Kidney epithelial cell (primary cell): ENCODE results near the gene TMEM158. TPM values are rescaled to one million over a fixed set of nuclear protein-coding genes. Genes with fewer than 3 reads are reported as not detected.

Experiments
- DNase-seq: peaks from one replicate; pipeline ENCODE4 v3.0.0-alpha.2; 2010; ENCODE audit warnings: low read depth
- H3K27me3 ChIP-seq: 2 replicates; pipeline ENCODE4 v1.6.0; 2011; ENCODE audit warnings: low read length; ENCODE audit not compliant: control insufficient read depth, insufficient read depth
- H3K36me3 ChIP-seq: 2 replicates; pipeline ENCODE4 v1.5.1; 2011; ENCODE audit warnings: low read length; ENCODE audit not compliant: control insufficient read depth, insufficient read depth
- H3K4me3 ChIP-seq: 2 replicates; pipeline ENCODE4 v1.5.1; 2011; ENCODE audit warnings: low read depth, mild to moderate bottlenecking, control low read depth, low read length
- total RNA-seq: library from RNA; depleted of rRNA; stranded (reverse); fragments of >200 nt; gene quantifications from 2 replicates; pipeline ENCODE4 v1.2.3, GENCODE V29; 2015
- TF ChIP-seq, protein P1 (sequence below): IDR thresholded peaks from 2 replicates; pipeline ENCODE4 v1.5.1; 2011; ENCODE audit warnings: mild to moderate bottlenecking, moderate library complexity, low read length, control low read depth, inconsistent platforms; ENCODE audit not compliant: insufficient read depth, poor library complexity, severe bottlenecking

Gene TMEM158
- total RNA-seq, 1 donor from 2014 or later, result 5.8 TPM

DNA sequence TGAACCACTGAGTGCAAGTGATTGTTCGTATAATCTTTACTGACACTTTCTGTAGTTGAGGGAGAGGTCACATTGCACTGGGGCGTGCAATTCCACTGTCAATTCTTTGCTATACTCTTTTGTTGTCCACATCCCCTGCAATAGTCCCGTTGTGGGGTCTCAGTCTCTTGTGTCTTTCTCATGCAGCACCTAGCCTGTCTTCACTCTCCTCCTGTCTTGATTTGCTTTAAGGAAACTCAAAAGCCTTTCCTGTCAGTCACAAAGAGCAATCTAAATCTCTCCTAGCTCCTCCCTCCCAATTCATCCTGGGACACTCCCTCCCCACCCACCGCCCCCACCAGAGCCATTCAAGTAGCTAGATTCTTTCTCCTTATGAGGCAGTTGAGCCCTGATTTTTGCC, 13.2 kb upstream of the TMEM158 start:
- H3K4me3 ChIP-seq, result no peak overlapping the region
- TF ChIP-seq, protein P1, sequence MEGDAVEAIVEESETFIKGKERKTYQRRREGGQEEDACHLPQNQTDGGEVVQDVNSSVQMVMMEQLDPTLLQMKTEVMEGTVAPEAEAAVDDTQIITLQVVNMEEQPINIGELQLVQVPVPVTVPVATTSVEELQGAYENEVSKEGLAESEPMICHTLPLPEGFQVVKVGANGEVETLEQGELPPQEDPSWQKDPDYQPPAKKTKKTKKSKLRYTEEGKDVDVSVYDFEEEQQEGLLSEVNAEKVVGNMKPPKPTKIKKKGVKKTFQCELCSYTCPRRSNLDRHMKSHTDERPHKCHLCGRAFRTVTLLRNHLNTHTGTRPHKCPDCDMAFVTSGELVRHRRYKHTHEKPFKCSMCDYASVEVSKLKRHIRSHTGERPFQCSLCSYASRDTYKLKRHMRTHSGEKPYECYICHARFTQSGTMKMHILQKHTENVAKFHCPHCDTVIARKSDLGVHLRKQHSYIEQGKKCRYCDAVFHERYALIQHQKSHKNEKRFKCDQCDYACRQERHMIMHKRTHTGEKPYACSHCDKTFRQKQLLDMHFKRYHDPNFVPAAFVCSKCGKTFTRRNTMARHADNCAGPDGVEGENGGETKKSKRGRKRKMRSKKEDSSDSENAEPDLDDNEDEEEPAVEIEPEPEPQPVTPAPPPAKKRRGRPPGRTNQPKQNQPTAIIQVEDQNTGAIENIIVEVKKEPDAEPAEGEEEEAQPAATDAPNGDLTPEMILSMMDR, result no peak
- no peak for DNase-seq
- no peaks in the 10 kb centered on the region for H3K27me3 ChIP-seq
- no peaks in the 10 kb centered on the region for H3K36me3 ChIP-seq

DNA sequence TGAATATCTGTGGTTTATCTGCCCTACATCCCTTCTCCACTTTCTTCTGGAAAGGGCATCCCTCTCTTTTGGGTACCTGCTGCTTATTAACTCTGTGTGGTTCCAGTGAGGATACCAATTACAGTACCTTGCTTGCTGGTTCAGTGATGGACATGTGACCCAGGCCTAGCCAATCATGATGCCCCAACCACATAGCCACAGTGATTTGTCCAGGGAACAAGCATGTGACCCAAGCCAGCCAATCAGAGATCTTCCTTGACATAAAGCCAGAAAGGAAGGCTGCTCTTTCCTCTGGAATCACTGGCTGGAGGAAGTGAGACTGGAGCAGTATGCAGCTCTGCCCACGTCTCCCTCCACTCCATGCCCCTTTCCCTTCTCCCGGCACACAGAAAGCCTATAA, 10.9 kb upstream of the TMEM158 start:
- Histone ChIP-seq H3K36me3 (no peaks in the 10 kb centered on the region), H3K4me3 (no peak overlapping the region), H3K27me3 (no peaks in the 10 kb centered on the region)
- TF ChIP-seq, protein P1, result no peak
- no peak for DNase-seq

DNA sequence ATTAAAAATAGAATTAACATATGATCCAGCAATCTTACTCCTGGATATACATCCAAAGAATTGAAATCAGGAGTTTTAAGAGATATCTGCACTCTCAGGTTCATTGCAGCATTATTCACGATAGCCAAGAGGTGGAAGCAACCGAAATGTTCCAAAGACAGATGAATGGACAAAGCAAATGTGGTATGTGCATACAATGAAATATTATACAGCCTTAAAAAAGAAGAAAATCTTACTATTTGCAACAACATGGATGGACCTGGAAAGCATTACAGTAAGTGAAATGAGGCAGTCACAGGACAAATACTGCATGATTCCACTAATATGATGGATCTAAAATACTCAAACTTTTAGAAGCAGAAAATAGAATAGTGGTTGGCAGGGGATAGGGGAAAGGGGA, 9.3 kb upstream of the TMEM158 start:
- DNase-seq, result no peak
- Histone ChIP-seq H3K4me3 (no peak overlapping the region), H3K27me3 (peaks cover 3% of the 10 kb centered on the region), H3K36me3 (no peaks in the 10 kb centered on the region)
- TF ChIP-seq, protein P1, result no peak

DNA sequence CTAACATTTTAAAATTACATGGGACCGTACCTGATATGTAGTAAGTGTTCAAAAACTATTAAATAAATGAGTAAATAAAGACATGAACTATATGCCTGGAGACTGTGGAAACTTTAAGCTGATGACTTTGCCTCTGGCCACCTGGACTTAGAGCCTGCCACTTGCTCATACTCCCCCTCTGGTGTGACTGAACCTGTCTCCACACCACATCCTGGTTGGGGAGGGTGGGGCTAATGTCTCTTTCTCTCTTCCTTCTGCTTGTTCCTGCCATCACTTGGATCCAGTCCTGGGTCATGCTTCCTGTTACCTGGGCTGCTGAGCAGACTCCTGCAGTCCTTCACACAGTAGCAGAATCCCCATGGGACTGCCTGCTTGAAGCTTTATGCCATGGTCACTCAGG, 8.2 kb upstream of the TMEM158 start:
- TF ChIP-seq, protein P1, result no peak
- Histone ChIP-seq H3K36me3 (no peaks in the 10 kb centered on the region), H3K27me3 (peaks cover 3% of the 10 kb centered on the region), H3K4me3 (no peak overlapping the region)
- no peak for DNase-seq

DNA sequence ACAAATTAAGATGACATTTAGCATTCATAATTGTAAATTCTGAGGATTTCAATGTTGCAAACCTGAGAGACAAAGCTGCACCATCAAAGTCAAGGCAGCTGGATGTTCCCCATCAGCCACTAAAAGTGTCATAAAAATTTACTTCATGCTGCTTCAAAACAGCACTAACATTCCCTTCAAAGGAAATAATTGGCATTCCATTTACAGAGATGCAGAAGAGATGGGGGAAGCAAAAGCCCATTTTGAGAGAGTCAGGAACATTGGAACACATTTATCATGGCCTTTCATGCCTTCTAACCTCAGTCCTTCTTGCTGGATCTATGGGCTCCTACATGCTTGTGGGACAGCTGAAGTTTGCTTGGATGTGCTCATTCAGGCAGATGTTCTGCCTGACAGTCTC, 6.4 kb upstream of the TMEM158 start:
- no peak for DNase-seq
- no peaks in the 10 kb centered on the region for H3K36me3 ChIP-seq
- no peak overlapping the region for H3K4me3 ChIP-seq
- TF ChIP-seq, protein P1, result no peak
- H3K27me3 ChIP-seq, result peaks cover 3% of the 10 kb centered on the region

DNA sequence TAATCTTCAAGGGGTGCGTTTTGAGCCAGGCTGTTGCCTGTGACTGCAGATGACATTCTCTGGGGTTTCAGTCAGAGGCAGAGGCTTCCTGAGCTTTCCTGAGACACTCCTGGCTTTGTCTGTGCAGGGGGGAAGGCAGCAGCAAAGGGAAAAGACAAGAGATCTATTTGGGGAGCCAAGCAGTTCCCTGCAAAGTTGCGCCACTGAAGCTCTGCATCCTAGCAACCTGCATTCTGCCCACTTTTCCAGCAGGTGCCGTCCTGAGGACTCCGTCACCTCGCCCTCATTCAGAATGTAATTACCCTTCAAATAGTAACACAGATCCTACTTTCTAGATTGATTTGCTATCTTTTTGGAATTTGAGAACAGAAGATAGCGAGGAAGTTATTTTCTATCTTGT, 1.9 kb upstream of the TMEM158 start:
- Histone ChIP-seq H3K36me3 (no peaks in the 10 kb centered on the region), H3K27me3 (peaks cover 5% of the 10 kb centered on the region), H3K4me3 (no peak overlapping the region)
- TF ChIP-seq, protein P1, result peak; percentile 3
- DNase-seq, result no peak
